GM12878 (cell line): ENCODE results near the gene SLC4A8. TPM values are rescaled to one million over a fixed set of nuclear protein-coding genes. Genes with fewer than 3 reads are reported as not detected.

Source experiments
- ATAC-seq: fragments of 200-7000 bp; cut with Tn5 transposase; 3 replicates; pipeline ENCODE4 v1.9.1; 2020; ENCODE audit warnings: mild to moderate bottlenecking, moderate library complexity
- BruUV-seq: library from RNA; stranded (reverse); fragments of 400-500 nt; replicated peaks from 2 replicates; lab custom pipeline; 2021; lab: Mats Ljungman, UMichigan
- CTCF ChIA-PET: fragments of 300-600 bp; sonication (Branson Sonifier 250); formaldehyde crosslinking; extraction: SDS; loops from one replicate; lab custom pipeline; 2021; ENCODE audit warnings: inconsistent platforms; lab: Yijun Ruan, JAX
- POLR2A ChIA-PET: fragments of 350-600 bp; formaldehyde crosslinking; extraction: SDS; loops from one replicate; lab custom pipeline; 2021; ENCODE audit warnings: inconsistent platforms; lab: Charles Lee
- RAD21 ChIA-PET: fragments of 300-600 bp; sonication (Branson Sonifier 250); formaldehyde crosslinking; loops from one replicate; lab custom pipeline; 2023; ENCODE audit warnings: antibody characterized with exemption; ENCODE audit not compliant: unreplicated experiment; lab: Charles Lee
- SMC1A ChIA-PET: fragments of 300-600 bp; sonication (Branson Sonifier 250); formaldehyde crosslinking; loops from one replicate; lab custom pipeline; 2023; ENCODE audit not compliant: unreplicated experiment, uncharacterized antibody; lab: Charles Lee
- DNase-seq: peaks from one replicate; pipeline ENCODE4 v3.0.0-alpha.2; 2011; ENCODE audit warnings: low read depth, low spot score
- FAIRE-seq: peaks from 3 replicates; lab custom pipeline; 2011; peaks lifted over from hg19 to GRCh38; lab: Jason Lieb, UNC
- H2AFZ ChIP-seq: 2 replicates; pipeline ENCODE4 v1.6.0; 2011; ENCODE audit warnings: low read depth, low read length, control low read depth; ENCODE audit not compliant: control insufficient read depth
- H3K27ac ChIP-seq: 2 replicates; pipeline ENCODE4 v1.5.1; 2011; ENCODE audit warnings: control low read depth; ENCODE audit not compliant: control insufficient read depth, insufficient read depth
- H3K27me3 ChIP-seq, 2 experiments: replicated peaks in 1 of 2; 2 replicates each; pipeline versions ENCODE4 v1.6.0 to v1.6.1; 2011; ENCODE audit warnings: low read length in 1 of 2; ENCODE audit not compliant: control insufficient read depth in 2 of 2, insufficient read depth in 2 of 2
- H3K36me3 ChIP-seq, 2 experiments: 2 replicates each; pipeline ENCODE4 v1.5.1; 2011; ENCODE audit warnings: low read length in 1 of 2; ENCODE audit not compliant: control insufficient read depth in 2 of 2, insufficient read depth in 2 of 2
- H3K4me1 ChIP-seq: 2 replicates; pipeline ENCODE4 v1.6.1; 2011; ENCODE audit warnings: mild to moderate bottlenecking, low read length, moderate library complexity, mixed read lengths; ENCODE audit not compliant: control insufficient read depth, insufficient read depth
- H3K4me2 ChIP-seq: 2 replicates; pipeline ENCODE4 v1.6.0; 2011; ENCODE audit warnings: control low read depth; ENCODE audit not compliant: control insufficient read depth, insufficient read depth
- H3K4me3 ChIP-seq: fragments of 200-600 bp; sonication (generic); 2 replicates; pipeline ENCODE4 v1.5.1; 2016
- H3K79me2 ChIP-seq: 2 replicates; pipeline ENCODE4 v1.6.0; 2011; ENCODE audit warnings: low read length; ENCODE audit not compliant: control insufficient read depth, insufficient read depth
- H3K9ac ChIP-seq: 2 replicates; pipeline ENCODE4 v1.8.0; 2011; ENCODE audit warnings: low read length, control low read depth, mixed read lengths; ENCODE audit not compliant: control insufficient read depth, insufficient read depth
- H3K9me3 ChIP-seq: replicated peaks from 3 replicates; pipeline ENCODE4 v1.5.1; 2011; ENCODE audit warnings: mild to moderate bottlenecking, low read length; ENCODE audit not compliant: control insufficient read depth, insufficient read depth
- H4K20me1 ChIP-seq: 2 replicates; pipeline ENCODE4 v1.6.0; 2011; ENCODE audit not compliant: control insufficient read depth, insufficient read depth
- ATF7 ChIP-seq: fragments of 450-650 bp; IDR thresholded peaks from 2 replicates; pipeline ENCODE4 v1.6.1; 2016; ENCODE audit warnings: low read depth, mild to moderate bottlenecking
- BHLHE40 ChIP-seq, 2 experiments: fragments of 450-650 bp in 1 of 2; IDR thresholded peaks; 2 replicates each; pipeline ENCODE4 v1.6.1; 2011 to 2017; ENCODE audit warnings: low read depth in 2 of 2, borderline replicate concordance in 1 of 2, improper control_type of control experiment in 1 of 2, low read length in 1 of 2, mild to moderate bottlenecking in 1 of 2
- CTCF ChIP-seq, 3 experiments: IDR thresholded peaks in 2 of 3; conservative IDR thresholded peaks in 1 of 3; 2 replicates each; pipeline ENCODE4 v1.5.1; 2011; ENCODE audit warnings: low read depth in 3 of 3, low read length in 3 of 3, mild to moderate bottlenecking in 3 of 3, control low read depth in 2 of 3, moderate library complexity in 2 of 3, inconsistent platforms in 1 of 3, mixed read lengths in 1 of 3; ENCODE audit not compliant: control insufficient read depth in 2 of 3, insufficient read depth in 1 of 3; ENCODE audit errors: extremely low read depth in 1 of 3
- IRF4 ChIP-seq: IDR thresholded peaks from 2 replicates; pipeline ENCODE4 v1.6.1; 2011; ENCODE audit warnings: low read depth, low read length
- MYB ChIP-seq: fragments of 150-350 bp; IDR thresholded peaks from 2 replicates; pipeline ENCODE4 v1.6.1; 2014; ENCODE audit warnings: mild to moderate bottlenecking, low read depth, low read length, borderline replicate concordance
- NR2F1 ChIP-seq: fragments of 450-650 bp; conservative IDR thresholded peaks from 2 replicates; pipeline ENCODE4 v1.6.1; 2017; ENCODE audit warnings: mild to moderate bottlenecking
- RFX5 ChIP-seq: IDR thresholded peaks from 2 replicates; pipeline ENCODE4 v1.6.1; 2011; ENCODE audit warnings: low read depth, low read length, improper control_type of control experiment
- SMAD1 ChIP-seq: fragments of 450-650 bp; IDR thresholded peaks from 2 replicates; pipeline ENCODE4 v1.6.1; 2018; ENCODE audit warnings: mild to moderate bottlenecking, low read depth; ENCODE audit not compliant: partially characterized antibody
- TAF1 ChIP-seq: IDR thresholded peaks from 2 replicates; pipeline ENCODE4 v1.6.1; 2011; ENCODE audit warnings: mild to moderate bottlenecking, low read depth, low read length, borderline replicate concordance
- TCF12 ChIP-seq: IDR thresholded peaks from 2 replicates; pipeline ENCODE4 v1.6.1; 2011; ENCODE audit warnings: low read depth, mild to moderate bottlenecking, low read length
- ZBTB11 ChIP-seq: fragments of 450-650 bp; formaldehyde crosslinking; IDR thresholded peaks from 2 replicates; pipeline ENCODE4 v1.5.0; 2022; ENCODE audit warnings: mild to moderate bottlenecking, missing genetic modification characterization
- WGBS: methylation state at CpG from one replicate; pipeline ENCODE4 v1.1.6; 2016; ENCODE audit warnings: low lambda C conversion rate; ENCODE audit not compliant: insufficient replicate concordance, insufficient coverage; ENCODE audit errors: missing lambda C conversion rate; 5-methylcytosine and 5-hydroxymethylcytosine counted together
- in situ Hi-C: fragments of 300-500 bp; cut with MboI; formaldehyde crosslinking; loops from 9 replicates; pipeline ENCODE4 v1.14.3; 2018; ENCODE audit warnings: mixed read lengths
- intact Hi-C: fragments of 100-400 bp; cut with micrococcal nuclease; formaldehyde crosslinking; loops from one replicate; pipeline ENCODE4 v1.14.2; 2022; ENCODE audit not compliant: unreplicated experiment
- polyA plus RNA-seq, 11 experiments: library from polyadenylated mRNA; depleted of rRNA in 4 of 11; unstranded in 6 of 11; stranded (reverse) in 5 of 11; fragments of >200 nt; fragmentation: Nextera tagmentation in 4 of 11; fragmentation: Illumina TruSeq in 1 of 11; extraction: Ambion mirVana in 4 of 11; extraction: Trizol in 1 of 11; gene quantifications; 1 replicate in 1 of 11; 2 replicates in 10 of 11; pipeline versions ENCODE4 v1.2.1 to v1.2.3, GENCODE V29; 2011 to 2016; ENCODE audit warnings: inconsistent platforms in 2 of 11, missing spikeins in 2 of 11, low read depth in 1 of 11
- total RNA-seq, 4 experiments: library from RNA; depleted of rRNA in 3 of 4; stranded (reverse); fragments of >200 nt in 3 of 4; fragmentation: Illumina TruSeq in 1 of 4; extraction: Trizol in 1 of 4; gene quantifications; 2 replicates each; pipeline versions ENCODE4 v1.2.1 to v1.2.3, GENCODE V29; 2013 to 2021
- TF ChIP-seq, protein P1 (sequence below): fragments of 450-650 bp; IDR thresholded peaks from 2 replicates; pipeline ENCODE4 v1.6.1; 2017; ENCODE audit warnings: mild to moderate bottlenecking

Gene SLC4A8
- total and polyA plus RNA-seq, 10 of the 15 experiments (the other 5 are each of a cell fraction or from before 2014, with no cell fraction given): 1.4 to 7.7 (median 3.7) TPM

DNA sequence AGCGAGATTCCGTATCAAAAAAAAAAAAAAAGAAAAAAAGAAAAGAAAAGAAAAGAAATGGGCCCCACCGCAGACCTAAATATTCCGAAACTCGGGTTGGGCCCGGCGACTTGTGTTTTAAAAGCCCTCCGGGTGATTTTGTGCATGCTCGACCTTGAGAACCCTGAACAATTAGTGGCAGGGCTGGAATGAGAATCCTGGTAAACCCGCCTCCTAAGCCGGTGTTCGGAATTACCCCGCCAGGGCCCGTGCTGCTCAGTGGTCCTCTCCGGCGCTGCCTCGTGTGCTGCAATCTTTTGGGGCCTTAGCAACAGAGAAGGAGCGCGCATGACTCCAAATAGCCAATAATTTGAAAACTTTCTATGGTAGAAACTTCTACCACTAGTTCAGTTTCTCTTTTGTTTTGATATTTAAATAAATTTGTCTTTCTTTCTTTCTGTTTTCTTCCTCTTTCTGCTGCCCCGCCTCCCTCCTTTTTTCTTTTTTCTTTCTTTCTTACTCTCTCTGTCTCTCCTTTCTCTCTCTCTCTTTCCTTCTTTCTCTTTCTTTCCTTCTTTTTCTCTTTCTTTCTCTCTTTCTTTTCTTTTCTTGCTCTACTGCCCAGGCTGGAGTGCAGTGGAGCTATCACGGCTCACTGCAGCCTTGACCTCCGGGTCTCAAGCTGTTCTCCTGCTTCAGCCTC lies 31.9 kb upstream of the SLC4A8 start (continued):
- TF ChIP-seq, protein P1, sequence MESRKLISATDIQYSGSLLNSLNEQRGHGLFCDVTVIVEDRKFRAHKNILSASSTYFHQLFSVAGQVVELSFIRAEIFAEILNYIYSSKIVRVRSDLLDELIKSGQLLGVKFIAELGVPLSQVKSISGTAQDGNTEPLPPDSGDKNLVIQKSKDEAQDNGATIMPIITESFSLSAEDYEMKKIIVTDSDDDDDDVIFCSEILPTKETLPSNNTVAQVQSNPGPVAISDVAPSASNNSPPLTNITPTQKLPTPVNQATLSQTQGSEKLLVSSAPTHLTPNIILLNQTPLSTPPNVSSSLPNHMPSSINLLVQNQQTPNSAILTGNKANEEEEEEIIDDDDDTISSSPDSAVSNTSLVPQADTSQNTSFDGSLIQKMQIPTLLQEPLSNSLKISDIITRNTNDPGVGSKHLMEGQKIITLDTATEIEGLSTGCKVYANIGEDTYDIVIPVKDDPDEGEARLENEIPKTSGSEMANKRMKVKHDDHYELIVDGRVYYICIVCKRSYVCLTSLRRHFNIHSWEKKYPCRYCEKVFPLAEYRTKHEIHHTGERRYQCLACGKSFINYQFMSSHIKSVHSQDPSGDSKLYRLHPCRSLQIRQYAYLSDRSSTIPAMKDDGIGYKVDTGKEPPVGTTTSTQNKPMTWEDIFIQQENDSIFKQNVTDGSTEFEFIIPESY: no peak; the same call in 1 of the 2 replicates
- TF ChIP-seq, all 136 proteins: peak for 20

GRCh38 chr12:51393676-51394545 lies 30.7 kb upstream of the SLC4A8 start:
- no peak overlapping the region; the same call in none of the 2 replicates for H3K9ac ChIP-seq
- BruUV-seq: no TSS peak
- WGBS: 12% methylated on average over 14 of the region's 14 CpGs
- in situ Hi-C loops: no loop called here
- peak overlapping the region; percentile 65; the same call in 1 of the 2 replicates for H3K4me3 ChIP-seq
- POLR2A ChIA-PET: interaction anchor here (0.8 to 0.9 kb wide), 2 partner anchors 10 to 25 kb away, joined by 3 to 7 read pairs; no protein-coding TSS in a partner anchor
- no peaks in the 10 kb centered on the region for H3K9me3 ChIP-seq
- H3K27ac ChIP-seq: peak overlapping the region; percentile 88
- peak overlapping the region; percentile 91 for H3K4me2 ChIP-seq
- peaks cover 39% of the 10 kb centered on the region for H3K4me1 ChIP-seq
- CTCF ChIA-PET: interaction anchor here (1.0 to 1.4 kb wide), 2 partner anchors 25 to 26 kb away, joined by 3 to 5 read pairs; no protein-coding TSS in a partner anchor
- H3K79me2 ChIP-seq: peaks cover 29% of the 10 kb centered on the region
- no peak for DNase-seq
- no peak for ATAC-seq
- no peaks in the 10 kb centered on the region for H3K27me3 ChIP-seq
- H3K36me3 ChIP-seq: no peaks in the 10 kb centered on the region
- H2AFZ ChIP-seq: no peak overlapping the region
- no peaks in the 10 kb centered on the region for H4K20me1 ChIP-seq
- intact Hi-C loops: no loop called here
- RAD21 ChIA-PET: no interaction called here
- no peak for FAIRE-seq
- SMC1A ChIA-PET: interaction anchor here (1.1 to 4.0 kb wide), 6 partner anchors 8 to 138 kb away, joined by 3 to 16 read pairs (median 4); no protein-coding TSS in a partner anchor
- no peak for TF ChIP-seq CTCF (IDR thresholded peaks at IDR 0.05 in 2 of 3, conservative IDR thresholded peaks at IDR 0.05 in 1 of 3; ENCODE audit: control insufficient read depth in 2 of 3, extremely low read depth in 1 of 3, insufficient read depth in 1 of 3, low read depth in 3 of 3, low read length in 3 of 3)
- TF ChIP-seq BHLHE40 (IDR thresholded peaks at IDR 0.05; ENCODE audit: borderline replicate concordance in 1 of 2, low read depth in 2 of 2, low read length in 1 of 2): no peak
- no peak for TF ChIP-seq SMAD1
- no peak for TF ChIP-seq TAF1
- no peak for TF ChIP-seq IRF4
- no peak for TF ChIP-seq NR2F1
- TF ChIP-seq RFX5: no peak
- no peak for TF ChIP-seq ZBTB11 (CRISPR knock-in tag)
- TF ChIP-seq ATF7: no peak
- no peak for TF ChIP-seq TCF12
- no peak for TF ChIP-seq MYB
